A549 (cell line): ENCODE results near the gene ZBTB16. TPM values are rescaled to one million over a fixed set of nuclear protein-coding genes. Genes with fewer than 3 reads are reported as not detected.

ENCODE experiments used
- ATAC-seq, 2 experiments: fragments of 200-7000 bp in 1 of 2; fragments of >200 bp in 1 of 2; cut with Nextera tagmentation in 1 of 2; cut with Tn5 transposase in 1 of 2; 3 replicates each; pipeline versions ENCODE4 v1.8.0 to v1.9.1; 2018 to 2020; ENCODE audit warnings: mild to moderate bottlenecking in 1 of 2, moderate library complexity in 1 of 2
- CTCF ChIA-PET: fragments of 300-600 bp; sonication (Branson Sonifier 250); formaldehyde crosslinking; extraction: SDS; loops from one replicate; lab custom pipeline; 2021; ENCODE audit warnings: antibody characterized with exemption, inconsistent platforms; lab: Yijun Ruan, JAX
- POLR2A ChIA-PET: fragments of 350-600 bp; formaldehyde crosslinking; extraction: SDS; loops from one replicate; lab custom pipeline; 2021; ENCODE audit warnings: antibody characterized with exemption, inconsistent platforms; lab: Yijun Ruan, JAX
- DNase-seq, 2 experiments: peaks; one replicate each; pipeline versions ENCODE4 v3.0.0 to v3.0.0-alpha.2; 2011 to 2016; ENCODE audit warnings: low read depth in 1 of 2, low spot score in 1 of 2
- FAIRE-seq: peaks from 2 replicates; lab custom pipeline; 2011; peaks lifted over from hg19 to GRCh38; lab: Jason Lieb, UNC
- H3K27ac ChIP-seq, 2 experiments: fragments of >200 bp; sonication (Bioruptor Twin); formaldehyde crosslinking; 3 replicates each; pipeline ENCODE4 v1.5.1; 2016 to 2017
- H3K4me1 ChIP-seq: fragments of >200 bp; sonication (Bioruptor Twin); formaldehyde crosslinking; 3 replicates; pipeline ENCODE4 v1.6.1; 2016
- H3K4me2 ChIP-seq: fragments of >200 bp; sonication (Bioruptor Twin); formaldehyde crosslinking; 3 replicates; pipeline ENCODE4 v1.6.1; 2016
- H3K4me3 ChIP-seq: fragments of >200 bp; sonication (Bioruptor Twin); formaldehyde crosslinking; 3 replicates; pipeline ENCODE4 v1.5.1; 2016
- H3K9me3 ChIP-seq: fragments of >200 bp; sonication (Bioruptor Twin); formaldehyde crosslinking; 3 replicates; pipeline ENCODE4 v1.6.1; 2016
- ATOH8 ChIP-seq: fragments of 250-450 bp; sonication (Bioruptor Pico); IDR thresholded peaks from 2 replicates; pipeline ENCODE4 v1.5.0; 2020; ENCODE audit warnings: low read depth, mild to moderate bottlenecking, moderate library complexity
- CBX8 ChIP-seq: fragments of 200-600 bp; sonication (generic); IDR thresholded peaks from 2 replicates; pipeline ENCODE4 v1.6.1; 2016
- CHD4 ChIP-seq: fragments of 200-600 bp; sonication (generic); IDR thresholded peaks from 2 replicates; pipeline ENCODE4 v1.6.1; 2016; ENCODE audit warnings: antibody characterized with exemption, mild to moderate bottlenecking, borderline replicate concordance
- EHF ChIP-seq: fragments of 250-450 bp; sonication (Bioruptor Pico); IDR thresholded peaks from 2 replicates; pipeline ENCODE4 v1.5.0; 2020; ENCODE audit warnings: mild to moderate bottlenecking
- EHMT2 ChIP-seq: fragments of 200-600 bp; sonication (generic); IDR thresholded peaks from 2 replicates; pipeline ENCODE4 v1.6.1; 2016; ENCODE audit warnings: antibody characterized with exemption, low read depth, mild to moderate bottlenecking, moderate library complexity
- EP300 ChIP-seq, 2 experiments: fragments of >200 bp; sonication (Bioruptor Twin); formaldehyde crosslinking; IDR thresholded peaks; 2 replicates in 1 of 2; 3 replicates in 1 of 2; pipeline ENCODE4 v1.6.1; 2016 to 2017
- FOSL2 ChIP-seq, 2 experiments: fragments of 450-650 bp in 1 of 2; fragments of >200 bp in 1 of 2; sonication (Bioruptor Twin) in 1 of 2; formaldehyde crosslinking; IDR thresholded peaks; 2 replicates each; pipeline versions ENCODE4 v1.5.0 to v1.6.1; 2016 to 2020; ENCODE audit warnings: mild to moderate bottlenecking in 1 of 2, moderate library complexity in 1 of 2
- HES2 ChIP-seq: fragments of >200 bp; sonication (Bioruptor Twin); formaldehyde crosslinking; IDR thresholded peaks from 2 replicates; pipeline ENCODE4 v1.6.1; 2016
- HEYL ChIP-seq: fragments of 250-450 bp; sonication (Bioruptor Pico); IDR thresholded peaks from 2 replicates; pipeline ENCODE4 v1.8.0; 2021; ENCODE audit warnings: mild to moderate bottlenecking, moderate library complexity
- HOXA7 ChIP-seq: fragments of 250-450 bp; sonication (Bioruptor Pico); IDR thresholded peaks from 2 replicates; pipeline ENCODE4 v1.5.0; 2020; ENCODE audit warnings: mild to moderate bottlenecking, moderate library complexity
- HOXB13 ChIP-seq: fragments of 250-450 bp; sonication (Bioruptor Pico); IDR thresholded peaks from 2 replicates; pipeline ENCODE4 v1.5.0; 2020; ENCODE audit warnings: low read depth, mild to moderate bottlenecking, moderate library complexity
- JUN ChIP-seq, 2 experiments: fragments of >200 bp; sonication (Bioruptor Twin); formaldehyde crosslinking; IDR thresholded peaks; 2 replicates in 1 of 2; 3 replicates in 1 of 2; pipeline ENCODE4 v1.6.1; 2016 to 2017
- JUNB ChIP-seq: fragments of >200 bp; sonication (Bioruptor Twin); formaldehyde crosslinking; IDR thresholded peaks from 2 replicates; pipeline ENCODE4 v1.6.1; 2016
- KDM1A ChIP-seq: fragments of 200-600 bp; sonication (generic); IDR thresholded peaks from 2 replicates; pipeline ENCODE4 v1.6.1; 2016; ENCODE audit warnings: low read depth, mild to moderate bottlenecking
- KDM5A ChIP-seq: fragments of 200-600 bp; sonication (generic); IDR thresholded peaks from 2 replicates; pipeline ENCODE4 v1.6.1; 2016; ENCODE audit warnings: antibody characterized with exemption, mild to moderate bottlenecking
- MAFK ChIP-seq: fragments of 450-650 bp; IDR thresholded peaks from 2 replicates; pipeline ENCODE4 v1.6.1; 2014; ENCODE audit not compliant: partially characterized antibody
- MAZ ChIP-seq: fragments of 150-350 bp; IDR thresholded peaks from 2 replicates; pipeline ENCODE4 v1.6.1; 2014; ENCODE audit warnings: antibody characterized with exemption, low read depth, low read length, borderline replicate concordance
- NFE2L2 ChIP-seq: fragments of 150-350 bp; conservative IDR thresholded peaks from 2 replicates; pipeline ENCODE4 v1.6.1; 2014; ENCODE audit warnings: low read length
- NR3C1 ChIP-seq: fragments of >200 bp; sonication (Bioruptor Twin); formaldehyde crosslinking; IDR thresholded peaks from 3 replicates; pipeline ENCODE4 v1.6.1; 2017
- RCOR1 ChIP-seq: fragments of 150-350 bp; IDR thresholded peaks from 2 replicates; pipeline ENCODE4 v1.6.1; 2014; ENCODE audit warnings: antibody characterized with exemption, low read length, low read depth
- REST ChIP-seq: fragments of 200-600 bp; sonication (generic); IDR thresholded peaks from 2 replicates; pipeline ENCODE4 v1.6.1; 2016; ENCODE audit warnings: antibody characterized with exemption, mild to moderate bottlenecking, moderate library complexity
- RNF2 ChIP-seq: fragments of 200-600 bp; sonication (generic); IDR thresholded peaks from 2 replicates; pipeline ENCODE4 v1.6.1; 2016; ENCODE audit warnings: low read depth, mild to moderate bottlenecking, antibody characterized with exemption, moderate library complexity, borderline replicate concordance
- SMC3 ChIP-seq: fragments of >200 bp; sonication (Bioruptor Twin); formaldehyde crosslinking; IDR thresholded peaks from 3 replicates; pipeline ENCODE4 v1.6.1; 2018; ENCODE audit warnings: inconsistent platforms
- SREBF2 ChIP-seq: fragments of 450-650 bp; IDR thresholded peaks from 2 replicates; pipeline ENCODE4 v1.6.1; 2014; ENCODE audit warnings: mild to moderate bottlenecking, moderate library complexity
- ZFP36 ChIP-seq: fragments of 450-650 bp; IDR thresholded peaks from 2 replicates; pipeline ENCODE4 v1.6.1; 2014; ENCODE audit warnings: borderline replicate concordance; ENCODE audit not compliant: partially characterized antibody
- ZNF302 ChIP-seq: fragments of 250-450 bp; sonication (Bioruptor Pico); IDR thresholded peaks from 2 replicates; pipeline ENCODE4 v1.9.0; 2021; ENCODE audit warnings: inconsistent platforms, mild to moderate bottlenecking, moderate library complexity
- WGBS: methylation state at CpG from one replicate; pipeline ENCODE4 v1.1.6; 2017; ENCODE audit errors: missing lambda C conversion rate; 5-methylcytosine and 5-hydroxymethylcytosine counted together
- polyA plus RNA-seq, 4 experiments: library from polyadenylated mRNA; depleted of rRNA in 3 of 4; stranded (reverse); fragments of >200 nt; fragmentation: RNase III in 1 of 4; extraction: RNeasy Plus Mini Kit Qiagen cat#74134 plus additional on column Dnase treatment in 1 of 4; gene quantifications; 2 replicates in 3 of 4; 3 replicates in 1 of 4; pipeline ENCODE4 v1.2.3, GENCODE V29; 2011 to 2017
- TF ChIP-seq, protein P1 (sequence below): fragments of 150-350 bp; IDR thresholded peaks from 2 replicates; pipeline ENCODE4 v1.6.1; 2014; ENCODE audit warnings: low read depth, mild to moderate bottlenecking, low read length
- TF ChIP-seq, protein P2 (sequence below): fragments of >200 bp; sonication (Bioruptor Twin); formaldehyde crosslinking; IDR thresholded peaks from 3 replicates; pipeline ENCODE4 v1.6.1; 2016
- TF ChIP-seq, protein P3 (sequence below): IDR thresholded peaks from 2 replicates; pipeline ENCODE4 v1.6.1; 2012
- TF ChIP-seq, protein P4 (sequence below): IDR thresholded peaks from 2 replicates; pipeline ENCODE4 v1.6.1; 2012; ENCODE audit warnings: low read depth, borderline replicate concordance

Gene ZBTB16
- polyA plus RNA-seq, 2 of the 4 experiments (the other 2 are of a cell fraction) = not detected

- POLR2A ChIA-PET = no interaction called here
- no peak overlapping the region for H3K4me2 ChIP-seq
These were observed 61.1 kb downstream of the ZBTB16 start for GRCh38 chr11:114120606-114121005.

DNA sequence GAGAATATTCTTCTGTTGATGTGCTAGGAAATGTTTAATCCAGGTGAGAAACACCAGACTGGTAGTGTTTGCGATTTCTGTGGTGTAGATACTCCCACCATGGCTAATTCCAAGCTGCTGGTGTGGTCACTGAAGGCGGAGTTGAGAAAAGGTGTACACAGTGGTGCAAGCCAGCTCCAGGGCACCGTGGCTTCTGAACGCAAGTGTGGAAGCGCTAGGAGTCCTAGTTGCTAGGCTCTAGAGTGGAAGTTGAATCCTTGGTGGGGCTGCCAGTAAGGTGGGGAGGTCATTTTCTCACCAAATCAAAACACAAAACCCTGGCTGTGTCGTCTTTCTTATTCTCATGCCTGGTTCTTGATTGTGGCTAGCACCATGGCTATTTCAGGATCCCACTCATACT is 61.6 kb downstream of the ZBTB16 start:
- ChIA-PET CTCF (no interaction called here), POLR2A (no interaction called here)
- Histone ChIP-seq H3K27ac (no peak overlapping the region), H3K4me2 (no peak overlapping the region), H3K9me3 (no peaks in the 10 kb centered on the region), H3K4me3 (no peak overlapping the region), H3K4me1 (no peaks in the 10 kb centered on the region)
- no peak for FAIRE-seq
- TF ChIP-seq CHD4 (no peak), EHF (CRISPR knock-in tag) (no peak), HES2 (no peak), SMC3 (no peak), NFE2L2 (no peak), EHMT2 (no peak), JUN (IDR thresholded peaks at IDR 0.05) (no peak), ZFP36 (no peak), FOSL2 (IDR thresholded peaks at IDR 0.05) (no peak), FOSL2 (CRISPR knock-in tag; IDR thresholded peaks at IDR 0.05) (no peak), JUNB (no peak), SREBF2 (no peak), KDM1A (no peak), KDM5A (no peak), ZNF302 (CRISPR knock-in tag) (no peak)
- 44% methylated on average over 6 of the region's 6 CpGs for WGBS
- DNase-seq = no peak
- ATAC-seq = no peak

More at GRCh38 chr11:114120606-114121005, 61.1 kb downstream of the ZBTB16 start:
- ATAC-seq = no peak
- H3K9me3 ChIP-seq = no peaks in the 10 kb centered on the region
- CTCF ChIA-PET = no interaction called here
- no peaks in the 10 kb centered on the region for H3K4me1 ChIP-seq
- TF ChIP-seq HOXA7 (CRISPR knock-in tag) (no peak), HEYL (CRISPR knock-in tag) (no peak), RNF2 (no peak), MAZ (no peak), CBX8 (no peak), ZFP36 (no peak), SREBF2 (no peak), NR3C1 (no peak), JUN (IDR thresholded peaks at IDR 0.05) (no peak), MAFK (no peak), RCOR1 (no peak), EP300 (IDR thresholded peaks at IDR 0.05) (no peak), REST (no peak), ATOH8 (CRISPR knock-in tag) (no peak), HOXB13 (no peak)
- TF ChIP-seq, protein P1, sequence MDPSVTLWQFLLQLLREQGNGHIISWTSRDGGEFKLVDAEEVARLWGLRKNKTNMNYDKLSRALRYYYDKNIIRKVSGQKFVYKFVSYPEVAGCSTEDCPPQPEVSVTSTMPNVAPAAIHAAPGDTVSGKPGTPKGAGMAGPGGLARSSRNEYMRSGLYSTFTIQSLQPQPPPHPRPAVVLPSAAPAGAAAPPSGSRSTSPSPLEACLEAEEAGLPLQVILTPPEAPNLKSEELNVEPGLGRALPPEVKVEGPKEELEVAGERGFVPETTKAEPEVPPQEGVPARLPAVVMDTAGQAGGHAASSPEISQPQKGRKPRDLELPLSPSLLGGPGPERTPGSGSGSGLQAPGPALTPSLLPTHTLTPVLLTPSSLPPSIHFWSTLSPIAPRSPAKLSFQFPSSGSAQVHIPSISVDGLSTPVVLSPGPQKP = no peak
- TF ChIP-seq, protein P2, sequence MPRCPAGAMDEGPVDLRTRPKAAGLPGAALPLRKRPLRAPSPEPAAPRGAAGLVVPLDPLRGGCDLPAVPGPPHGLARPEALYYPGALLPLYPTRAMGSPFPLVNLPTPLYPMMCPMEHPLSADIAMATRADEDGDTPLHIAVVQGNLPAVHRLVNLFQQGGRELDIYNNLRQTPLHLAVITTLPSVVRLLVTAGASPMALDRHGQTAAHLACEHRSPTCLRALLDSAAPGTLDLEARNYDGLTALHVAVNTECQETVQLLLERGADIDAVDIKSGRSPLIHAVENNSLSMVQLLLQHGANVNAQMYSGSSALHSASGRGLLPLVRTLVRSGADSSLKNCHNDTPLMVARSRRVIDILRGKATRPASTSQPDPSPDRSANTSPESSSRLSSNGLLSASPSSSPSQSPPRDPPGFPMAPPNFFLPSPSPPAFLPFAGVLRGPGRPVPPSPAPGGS = no peak
- TF ChIP-seq, protein P3, sequence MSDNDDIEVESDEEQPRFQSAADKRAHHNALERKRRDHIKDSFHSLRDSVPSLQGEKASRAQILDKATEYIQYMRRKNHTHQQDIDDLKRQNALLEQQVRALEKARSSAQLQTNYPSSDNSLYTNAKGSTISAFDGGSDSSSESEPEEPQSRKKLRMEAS = no peak
- TF ChIP-seq, protein P4, sequence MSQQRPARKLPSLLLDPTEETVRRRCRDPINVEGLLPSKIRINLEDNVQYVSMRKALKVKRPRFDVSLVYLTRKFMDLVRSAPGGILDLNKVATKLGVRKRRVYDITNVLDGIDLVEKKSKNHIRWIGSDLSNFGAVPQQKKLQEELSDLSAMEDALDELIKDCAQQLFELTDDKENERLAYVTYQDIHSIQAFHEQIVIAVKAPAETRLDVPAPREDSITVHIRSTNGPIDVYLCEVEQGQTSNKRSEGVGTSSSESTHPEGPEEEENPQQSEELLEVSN = no peak
- TF ChIP-seq, all 56 proteins: peak for 0
- DNase-seq (no peak), FAIRE-seq (no peak)
- WGBS = 19% methylated on average over 8 of the region's 8 CpGs
- Histone ChIP-seq H3K27ac (no peak overlapping the region), H3K4me3 (no peak overlapping the region)
